GM21737 (cell line): ENCODE results near the gene UBE2U.
"Not testable (repeated sequence)": the region's sequence is repeated elsewhere in the genome, so short reads cannot be mapped to it uniquely, and the experiment has no call there.

ENCODE experiments used
- ATAC-seq: cut with Tn5 transposase; IDR thresholded peaks from one replicate; pipeline ENCODE4 v1.9.1; 2021; ENCODE audit warnings: mild to moderate bottlenecking, moderate library complexity; ENCODE audit not compliant: unreplicated experiment

Gene UBE2U

GRCh38 chr1:64236541-64236954 is 33.1 kb downstream of the UBE2U start:
- no peak for ATAC-seq

- ATAC-seq = not testable (repeated sequence)
Observed at GRCh38 chr1:64239519-64239918, 36.1 kb downstream of the UBE2U start.

- no peak for ATAC-seq
Observed at GRCh38 chr1:64240206-64240605, 36.8 kb downstream of the UBE2U start.

GRCh38 chr1:64241069-64241468 is 37.6 kb downstream of the UBE2U start:
- no peak for ATAC-seq

- no peak for ATAC-seq
Observed at GRCh38 chr1:64242895-64243756, 39.7 kb downstream of the UBE2U start.

- ATAC-seq = no peak
Observed at GRCh38 chr1:64243757-64244080, 40.3 kb downstream of the UBE2U start.

GRCh38 chr1:64245495-64245894 is 42.1 kb downstream of the UBE2U start:
- ATAC-seq = no peak

- ATAC-seq = no peak
Observed at GRCh38 chr1:64246294-64246917, 43.0 kb downstream of the UBE2U start.

GRCh38 chr1:64248065-64248464 is 44.6 kb downstream of the UBE2U start:
- ATAC-seq = no peak

GRCh38 chr1:64250472-64250871 is 47.0 kb downstream of the UBE2U start:
- ATAC-seq = not testable (repeated sequence)

- ATAC-seq = no peak
Observed at GRCh38 chr1:64251971-64252370, 48.5 kb downstream of the UBE2U start.

GRCh38 chr1:64257233-64257632 is 53.8 kb downstream of the UBE2U start:
- ATAC-seq = not testable (repeated sequence)

GRCh38 chr1:64258444-64258843 is 55.0 kb downstream of the UBE2U start:
- ATAC-seq = not testable (repeated sequence)

GRCh38 chr1:64263335-64263734 is 59.9 kb downstream of the UBE2U start:
- ATAC-seq = no peak

- no peak for ATAC-seq
Observed at GRCh38 chr1:64263856-64264255, 60.4 kb downstream of the UBE2U start.

GRCh38 chr1:64265141-64265540 is 61.7 kb downstream of the UBE2U start:
- ATAC-seq = no peak

- ATAC-seq = no peak
Observed at GRCh38 chr1:64266991-64267390, 63.6 kb downstream of the UBE2U start.

GRCh38 chr1:64268653-64269557 is 65.5 kb downstream of the UBE2U start:
- ATAC-seq = no peak

- no peak for ATAC-seq
Observed at GRCh38 chr1:64269558-64269884, 66.1 kb downstream of the UBE2U start.

GRCh38 chr1:64280001-64280400 is 76.6 kb downstream of the UBE2U start:
- no peak for ATAC-seq

- ATAC-seq = no peak
Observed at GRCh38 chr1:64282351-64282750, 78.9 kb downstream of the UBE2U start.

- no peak for ATAC-seq
Observed at GRCh38 chr1:64287071-64287470, 83.6 kb downstream of the UBE2U start.
